MM.1S (cell line): ENCODE results near the gene GPSM1.

Experiments
- DNase-seq: peaks from one replicate; pipeline ENCODE4 v3.0.0-alpha.2; 2015
- H2AFZ ChIP-seq: fragments of 300-600 bp; sonication (generic); 2 replicates; pipeline ENCODE4 v1.6.0; 2016; ENCODE audit warnings: antibody characterized with exemption, low read length
- H3F3A ChIP-seq: fragments of 300-600 bp; sonication (generic); 2 replicates; pipeline ENCODE4 v1.6.1; 2016; ENCODE audit warnings: mild to moderate bottlenecking, antibody characterized with exemption, low read length, moderate library complexity, mixed read lengths; ENCODE audit not compliant: insufficient read depth
- H3K27ac ChIP-seq: fragments of 300-600 bp; sonication (generic); 2 replicates; pipeline ENCODE4 v1.5.1; 2016; ENCODE audit warnings: mild to moderate bottlenecking, low read length
- H3K27me3 ChIP-seq: fragments of 300-600 bp; sonication (generic); replicated peaks from 2 replicates; pipeline ENCODE4 v1.6.0; 2016; ENCODE audit warnings: low read length; ENCODE audit not compliant: insufficient read depth
- H3K36me3 ChIP-seq: fragments of 300-600 bp; sonication (generic); replicated peaks from 2 replicates; pipeline ENCODE4 v1.6.1; 2016; ENCODE audit warnings: mild to moderate bottlenecking, low read length, mixed read lengths; ENCODE audit not compliant: insufficient read depth
- H3K4me1 ChIP-seq: fragments of 300-600 bp; sonication (generic); 2 replicates; pipeline ENCODE4 v1.6.1; 2016; ENCODE audit warnings: low read length, mixed read lengths
- H3K4me2 ChIP-seq: fragments of 300-600 bp; sonication (generic); 2 replicates; pipeline ENCODE4 v1.6.0; 2016; ENCODE audit warnings: low read depth, low read length
- H3K4me3 ChIP-seq: fragments of 300-600 bp; sonication (generic); 2 replicates; pipeline ENCODE4 v1.5.1; 2016; ENCODE audit warnings: low read length, mixed read lengths
- H3K79me2 ChIP-seq: fragments of 300-600 bp; sonication (generic); 2 replicates; pipeline ENCODE4 v1.6.1; 2016; ENCODE audit warnings: mixed run types, low read length, mixed read lengths
- H3K9ac ChIP-seq: fragments of 300-600 bp; sonication (generic); 2 replicates; pipeline ENCODE4 v1.6.1; 2016; ENCODE audit warnings: low read length, mixed read lengths
- H3K9me2 ChIP-seq: fragments of 300-600 bp; sonication (generic); replicated peaks from 2 replicates; pipeline ENCODE4 v1.6.1; 2016; ENCODE audit warnings: mild to moderate bottlenecking, low read length, mixed read lengths; ENCODE audit not compliant: insufficient read depth
- H3K9me3 ChIP-seq: fragments of 300-600 bp; sonication (generic); replicated peaks from 2 replicates; pipeline ENCODE4 v1.6.1; 2016; ENCODE audit warnings: mild to moderate bottlenecking, low read length, mixed read lengths; ENCODE audit not compliant: insufficient read depth
- H4K20me1 ChIP-seq: fragments of 300-600 bp; sonication (generic); 2 replicates; pipeline ENCODE4 v1.6.1; 2016; ENCODE audit warnings: mild to moderate bottlenecking, low read length, moderate library complexity, mixed read lengths; ENCODE audit not compliant: insufficient read depth
- CTCF ChIP-seq: fragments of 300-600 bp; sonication (generic); IDR thresholded peaks from 2 replicates; pipeline ENCODE4 v1.5.1; 2016; ENCODE audit warnings: antibody characterized with exemption, low read length, mixed read lengths
- EZH2 ChIP-seq: fragments of 300-600 bp; sonication (generic); optimal IDR thresholded peaks from 2 replicates; pipeline ENCODE3; 2017; ENCODE audit warnings: low read depth, mild to moderate bottlenecking, antibody characterized with exemption, low read length, mixed read lengths
- EZH2phosphoT487 ChIP-seq: fragments of 300-600 bp; sonication (generic); IDR thresholded peaks from 2 replicates; pipeline ENCODE4 v1.6.1; 2018; ENCODE audit warnings: antibody characterized with exemption, low read length

The GPSM1 gene

DNA sequence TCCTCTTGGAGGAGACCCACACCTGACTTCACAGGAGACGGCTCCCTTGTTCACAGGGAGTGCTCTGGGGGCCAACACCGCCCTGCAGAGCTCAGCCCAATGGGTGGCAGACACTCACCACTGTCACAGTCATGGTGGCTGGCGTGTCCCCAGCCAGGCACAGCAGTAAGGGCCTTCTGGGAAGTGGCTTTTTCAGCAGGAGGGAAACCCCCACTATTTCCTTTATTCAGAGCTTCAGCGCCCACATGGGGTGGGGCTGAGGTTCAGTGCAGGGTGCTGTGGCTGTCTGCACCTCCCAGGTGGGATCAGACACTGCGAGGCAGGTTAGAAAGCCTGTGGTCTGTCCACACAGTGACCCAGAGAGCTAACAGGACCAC lies 76.2 kb downstream of the GPSM1 start:
- H3K36me3 ChIP-seq, result no peaks in the 10 kb centered on the region
- H2AFZ ChIP-seq, result no peak overlapping the region
- H4K20me1 ChIP-seq, result no peaks in the 10 kb centered on the region
- no peaks in the 10 kb centered on the region for H3K9me2 ChIP-seq
- peaks cover 32% of the 10 kb centered on the region for H3K4me1 ChIP-seq
- DNase-seq, result no peak
- no peak overlapping the region for H3K4me2 ChIP-seq
- no peaks in the 10 kb centered on the region for H3K9me3 ChIP-seq
- H3K27me3 ChIP-seq, result no peaks in the 10 kb centered on the region
- H3F3A ChIP-seq, result 0 out of 2 replicates have a peak, but pooled peaks cover 4% of the 10 kb centered on the region
- peaks cover 21% of the 10 kb centered on the region for H3K79me2 ChIP-seq
- H3K4me3 ChIP-seq, result no peak overlapping the region
- no peak overlapping the region for H3K27ac ChIP-seq
- no peak overlapping the region for H3K9ac ChIP-seq
- TF ChIP-seq CTCF (no peak), EZH2phosphoT487 (no peak), EZH2 (no peak)

DNA sequence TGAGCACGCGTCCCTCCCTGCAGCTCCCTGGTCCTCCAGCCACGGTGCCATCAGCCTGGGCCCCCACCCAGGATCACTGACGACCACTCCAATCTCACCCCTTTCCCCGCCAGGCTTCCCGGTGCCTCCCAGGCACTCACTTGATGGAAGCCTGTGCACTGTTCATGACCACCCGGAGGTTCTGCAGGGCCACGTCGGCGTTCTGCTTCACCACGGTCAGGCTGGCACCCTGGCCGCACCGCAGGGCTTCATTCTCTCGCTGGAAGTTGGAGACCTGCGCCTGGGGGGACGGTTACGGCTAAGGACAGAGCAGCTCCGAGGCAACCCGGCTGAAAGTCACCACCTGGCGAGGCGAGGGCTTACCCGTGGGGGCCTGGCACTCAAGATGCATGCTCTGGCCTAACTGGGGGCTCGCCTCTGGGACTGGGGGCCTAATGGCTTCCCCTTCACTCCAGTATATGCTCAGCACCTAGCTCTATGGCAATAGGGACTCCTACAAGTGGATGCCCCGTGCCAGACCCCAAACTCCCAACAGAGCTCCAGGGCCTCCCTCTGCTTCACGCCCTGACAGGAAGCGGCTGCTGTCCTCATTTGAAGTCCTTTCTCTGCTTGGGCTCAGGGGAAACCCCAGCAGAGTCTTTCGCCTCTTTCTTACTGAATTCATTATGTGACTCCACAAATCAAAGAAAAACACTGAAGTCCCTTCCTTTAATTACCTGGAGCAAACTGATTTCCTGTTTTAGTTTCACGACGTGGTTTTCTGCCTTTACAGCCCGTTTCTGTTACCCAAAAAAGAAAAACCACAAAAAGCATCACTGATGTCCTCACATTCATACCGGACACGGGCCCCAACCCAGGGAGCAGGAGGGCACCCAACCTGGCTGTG lies 76.8 kb downstream of the GPSM1 start:
- Histone ChIP-seq H3K79me2 (peaks cover 20% of the 10 kb centered on the region), H3K4me1 (peaks cover 27% of the 10 kb centered on the region), H4K20me1 (no peaks in the 10 kb centered on the region), H3F3A (0 out of 2 replicates have a peak, but pooled peaks cover 4% of the 10 kb centered on the region), H3K4me3 (no peak overlapping the region), H2AFZ (no peak overlapping the region), H3K9me2 (no peaks in the 10 kb centered on the region), H3K27me3 (no peaks in the 10 kb centered on the region), H3K4me2 (peak overlapping the region; percentile 47), H3K9me3 (no peaks in the 10 kb centered on the region), H3K27ac (peak overlapping the region; percentile 43; the same call in 1 of the 2 replicates), H3K9ac (no peak overlapping the region; the same call in 1 of the 2 replicates), H3K36me3 (no peaks in the 10 kb centered on the region)
- no peak for DNase-seq
- TF ChIP-seq CTCF (no peak), EZH2 (no peak), EZH2phosphoT487 (no peak)

- H3K9ac ChIP-seq, result no peak overlapping the region; the same call in 1 of the 2 replicates
- H2AFZ ChIP-seq, result no peak overlapping the region
- no peaks in the 10 kb centered on the region for H3K9me2 ChIP-seq
- H3K27ac ChIP-seq, result peak overlapping the region; percentile 43; the same call in 1 of the 2 replicates
- DNase-seq, result no peak
- H3K36me3 ChIP-seq, result no peaks in the 10 kb centered on the region
- no peaks in the 10 kb centered on the region for H4K20me1 ChIP-seq
- no peaks in the 10 kb centered on the region for H3K27me3 ChIP-seq
- H3K4me1 ChIP-seq, result peaks cover 32% of the 10 kb centered on the region
- H3K4me2 ChIP-seq, result peak overlapping the region; percentile 47
- H3F3A ChIP-seq, result 0 out of 2 replicates have a peak, but pooled peaks cover 4% of the 10 kb centered on the region
- no peaks in the 10 kb centered on the region for H3K9me3 ChIP-seq
- TF ChIP-seq EZH2 (no peak), CTCF (no peak), EZH2phosphoT487 (no peak)
- H3K4me3 ChIP-seq, result no peak overlapping the region
- peaks cover 19% of the 10 kb centered on the region for H3K79me2 ChIP-seq
Observed at GRCh38 chr9:136404801-136405136, 77.4 kb downstream of the GPSM1 start.
